ENCODE measurements around the gene MYF5. TPM values are rescaled to one million over a fixed set of nuclear protein-coding genes. Genes with fewer than 3 reads are reported as not detected.

The MYF5 gene
- total and polyA plus RNA-seq, 9 donors, result not detected

- DNase-seq, result no peak
- Histone ChIP-seq H3K36me3 (no peaks in the 10 kb centered on the region), H3K9me3 (no peaks in the 10 kb centered on the region), H3K4me1 (ENCODE audit: insufficient read depth) (no peaks in the 10 kb centered on the region), H3K27me3 (no peaks in the 10 kb centered on the region), H3K27ac (no peak overlapping the region), H3K4me3 (no peak overlapping the region)
- 75 to 85% (median 82%) methylated on average over 7 of the region's 7 CpGs for WGBS, 3 donors
- intact Hi-C loops (cut with DNase I), result no loop called here
- no peak for TF ChIP-seq CTCF (IDR thresholded peaks at IDR 0.05)
- TF ChIP-seq EP300 (IDR thresholded peaks at IDR 0.05), result no peak
- no peak for TF ChIP-seq POLR2A (IDR thresholded peaks at IDR 0.05)
Measured at GRCh38 chr12:80698847-80699542, 17.7 kb upstream of the MYF5 start.

- H3K27ac ChIP-seq, result no peak overlapping the region
- no peaks in the 10 kb centered on the region for H3K9me3 ChIP-seq
- no peaks in the 10 kb centered on the region for H3K4me1 ChIP-seq (ENCODE audit: insufficient read depth)
- H3K36me3 ChIP-seq, result no peaks in the 10 kb centered on the region
- intact Hi-C loops (cut with DNase I), result no loop called here
- no peaks in the 10 kb centered on the region for H3K27me3 ChIP-seq
- 86 to 91% (median 89%) methylated on average over 2 of the region's 2 CpGs for WGBS, 3 donors
- no peak for DNase-seq
- no peak overlapping the region for H3K4me3 ChIP-seq
- TF ChIP-seq EP300 (IDR thresholded peaks at IDR 0.05), result no peak
- TF ChIP-seq POLR2A (IDR thresholded peaks at IDR 0.05), result no peak
- TF ChIP-seq CTCF (IDR thresholded peaks at IDR 0.05), result no peak
Measured at GRCh38 chr12:80700327-80700726, 16.4 kb upstream of the MYF5 start.

- DNase-seq, result no peak
- Histone ChIP-seq H3K27me3 (no peaks in the 10 kb centered on the region), H3K36me3 (no peaks in the 10 kb centered on the region), H3K4me3 (no peak overlapping the region), H3K4me1 (ENCODE audit: insufficient read depth) (no peaks in the 10 kb centered on the region), H3K9me3 (no peaks in the 10 kb centered on the region), H3K27ac (no peak overlapping the region)
- TF ChIP-seq EP300 (IDR thresholded peaks at IDR 0.05), result no peak
- TF ChIP-seq CTCF (IDR thresholded peaks at IDR 0.05), result no peak
- TF ChIP-seq POLR2A (IDR thresholded peaks at IDR 0.05), result no peak
- intact Hi-C loops (cut with DNase I), result no loop called here
- WGBS, 3 donors, result 75 to 84% (median 82%) methylated on average over 2 of the region's 2 CpGs
Measured at GRCh38 chr12:80701388-80701787, 15.3 kb upstream of the MYF5 start.

- Histone ChIP-seq H3K27me3 (no peaks in the 10 kb centered on the region), H3K9me3 (no peaks in the 10 kb centered on the region), H3K4me3 (no peak overlapping the region), H3K27ac (no peak overlapping the region), H3K36me3 (no peaks in the 10 kb centered on the region), H3K4me1 (ENCODE audit: insufficient read depth) (no peaks in the 10 kb centered on the region)
- TF ChIP-seq CTCF (IDR thresholded peaks at IDR 0.05), result no peak
- no peak for TF ChIP-seq POLR2A (IDR thresholded peaks at IDR 0.05)
- no peak for TF ChIP-seq EP300 (IDR thresholded peaks at IDR 0.05)
- DNase-seq, result no peak
- intact Hi-C loops (cut with DNase I), result no loop called here
- WGBS, 3 donors, result 67 to 77% (median 73%) methylated on average over 12 of the region's 12 CpGs
Measured at GRCh38 chr12:80702889-80703805, 13.6 kb upstream of the MYF5 start.

Measured in ovary (tissue), 9 donors.